OCI-LY1 (cell line): ENCODE measurements around the gene CUX1.

Experiments used
- EZH2 ChIP-seq: fragments of 200-600 bp; sonication (generic), shearing (Covaris generic); IDR thresholded peaks from 2 replicates; pipeline ENCODE4 v1.8.0; 2017; ENCODE audit warnings: borderline replicate concordance, mixed run types, mild to moderate bottlenecking, antibody characterized with exemption, low read length, moderate library complexity, mixed read lengths
- TF ChIP-seq, protein P1 (sequence below): fragments of 200-600 bp; sonication (generic), shearing (Covaris generic); IDR thresholded peaks from 2 replicates; pipeline ENCODE4 v1.5.1; 2017; ENCODE audit warnings: mild to moderate bottlenecking, antibody characterized with exemption, low read length, moderate library complexity, mixed read lengths

DNA sequence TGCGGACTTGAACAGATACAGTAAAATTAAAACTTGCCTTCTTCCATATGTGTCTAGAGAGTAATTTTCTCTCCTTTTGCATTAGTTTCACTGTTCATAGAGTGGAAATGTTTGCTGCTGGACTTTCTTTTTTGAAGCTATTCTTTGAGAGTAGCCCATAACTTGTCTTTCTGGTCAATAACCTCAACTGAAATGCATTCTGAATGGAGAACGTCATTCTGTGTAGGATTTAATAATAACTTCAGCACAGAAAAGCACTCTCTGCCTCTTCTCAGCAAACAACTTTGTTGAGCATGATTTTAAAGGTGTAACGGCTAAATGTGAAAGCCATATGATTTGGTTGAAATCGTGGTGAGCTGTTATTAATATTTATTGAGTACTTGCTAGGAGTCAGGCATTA lies 111.8 kb downstream of the CUX1 start:
- TF ChIP-seq, protein P1, sequence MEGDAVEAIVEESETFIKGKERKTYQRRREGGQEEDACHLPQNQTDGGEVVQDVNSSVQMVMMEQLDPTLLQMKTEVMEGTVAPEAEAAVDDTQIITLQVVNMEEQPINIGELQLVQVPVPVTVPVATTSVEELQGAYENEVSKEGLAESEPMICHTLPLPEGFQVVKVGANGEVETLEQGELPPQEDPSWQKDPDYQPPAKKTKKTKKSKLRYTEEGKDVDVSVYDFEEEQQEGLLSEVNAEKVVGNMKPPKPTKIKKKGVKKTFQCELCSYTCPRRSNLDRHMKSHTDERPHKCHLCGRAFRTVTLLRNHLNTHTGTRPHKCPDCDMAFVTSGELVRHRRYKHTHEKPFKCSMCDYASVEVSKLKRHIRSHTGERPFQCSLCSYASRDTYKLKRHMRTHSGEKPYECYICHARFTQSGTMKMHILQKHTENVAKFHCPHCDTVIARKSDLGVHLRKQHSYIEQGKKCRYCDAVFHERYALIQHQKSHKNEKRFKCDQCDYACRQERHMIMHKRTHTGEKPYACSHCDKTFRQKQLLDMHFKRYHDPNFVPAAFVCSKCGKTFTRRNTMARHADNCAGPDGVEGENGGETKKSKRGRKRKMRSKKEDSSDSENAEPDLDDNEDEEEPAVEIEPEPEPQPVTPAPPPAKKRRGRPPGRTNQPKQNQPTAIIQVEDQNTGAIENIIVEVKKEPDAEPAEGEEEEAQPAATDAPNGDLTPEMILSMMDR: no peak
- TF ChIP-seq EZH2: no peak
